ENCODE measurements around the gene PPP1R3D.
"Not testable (repeated sequence)": the region's sequence is repeated elsewhere in the genome, so short reads cannot be mapped to it uniquely, and the experiment has no call there.

The PPP1R3D gene

GRCh38 chr20:59925359-59925758, 14.7 kb downstream of the PPP1R3D start:
- no peak for DNase-seq (ENCODE audit: low read depth in 3 of 3, low spot score in 1 of 3)

- DNase-seq (ENCODE audit: low read depth in 3 of 3, low spot score in 1 of 3): no peak
Observed at GRCh38 chr20:59923514-59923913, 16.6 kb downstream of the PPP1R3D start.

- no peak for DNase-seq (ENCODE audit: low read depth in 3 of 3, low spot score in 1 of 3)
Observed at GRCh38 chr20:59920944-59921343, 19.2 kb downstream of the PPP1R3D start.

- no peak for DNase-seq (ENCODE audit: low read depth in 3 of 3, low spot score in 1 of 3)
Observed at GRCh38 chr20:59912609-59913008, 27.5 kb downstream of the PPP1R3D start.

DNA sequence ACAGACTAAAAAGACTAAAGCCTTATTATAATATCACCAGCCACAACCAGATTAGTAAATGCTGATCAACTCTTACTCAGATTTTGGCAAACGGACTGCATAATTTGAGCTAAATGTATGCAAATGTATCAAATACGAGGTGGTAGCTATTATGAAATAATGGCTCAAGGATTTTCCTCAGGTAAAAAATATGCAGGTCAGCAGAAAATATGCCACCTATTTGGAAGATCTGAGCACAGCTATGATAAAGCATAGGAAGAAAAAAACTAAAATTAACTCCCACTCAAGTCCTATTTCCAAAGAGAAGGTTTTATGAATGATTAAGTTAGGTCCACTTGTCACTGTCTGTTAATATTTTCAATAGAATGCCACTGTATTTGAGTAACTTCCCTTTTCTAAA, 29.1 kb downstream of the PPP1R3D start:
- DNase-seq (ENCODE audit: low read depth in 3 of 3, low spot score in 1 of 3): no peak

- no peak for DNase-seq (ENCODE audit: low read depth in 3 of 3, low spot score in 1 of 3)
Observed at GRCh38 chr20:59908855-59909254, 31.2 kb downstream of the PPP1R3D start.

DNA sequence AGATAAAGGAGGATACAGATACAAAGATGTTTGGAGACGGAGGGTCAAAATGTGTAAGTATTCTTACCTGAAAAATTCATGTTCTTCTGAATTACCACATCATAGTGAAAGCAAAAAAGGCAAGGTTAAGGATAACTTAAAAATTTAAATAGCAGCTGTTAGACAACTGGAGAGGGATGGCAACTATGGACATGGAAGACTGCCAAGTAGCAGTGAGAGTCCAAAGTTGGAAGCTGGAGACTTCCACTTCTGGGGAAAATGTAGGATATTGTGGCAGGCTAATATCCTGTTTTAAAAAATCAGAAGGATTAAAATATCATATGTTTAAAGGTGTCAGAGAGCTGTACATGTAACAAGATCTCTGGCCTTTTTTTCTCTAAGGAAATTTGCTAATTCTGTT, 36.5 kb downstream of the PPP1R3D start:
- no peak for DNase-seq (ENCODE audit: low read depth in 3 of 3, low spot score in 1 of 3)

DNA sequence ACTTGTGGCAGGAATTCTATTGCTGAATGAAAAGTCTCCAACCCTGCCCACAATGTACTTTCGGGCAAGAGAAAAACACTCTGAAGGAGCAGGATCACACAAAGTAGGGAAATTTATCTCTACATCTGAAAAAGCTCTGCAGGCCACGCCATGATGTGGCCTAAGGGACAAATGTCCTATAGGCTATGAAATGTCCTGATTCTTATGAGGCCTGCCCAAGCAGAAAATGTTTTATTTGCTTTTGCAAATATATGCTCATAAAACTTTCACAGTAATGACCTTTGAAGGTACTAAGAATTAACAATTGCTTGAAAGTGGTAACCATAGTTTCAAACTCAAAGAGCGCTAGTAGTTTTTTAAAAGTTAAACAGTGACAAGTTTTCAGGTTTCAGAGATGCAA, 37.6 kb downstream of the PPP1R3D start:
- no peak for DNase-seq (ENCODE audit: low read depth in 3 of 3, low spot score in 1 of 3)

DNA sequence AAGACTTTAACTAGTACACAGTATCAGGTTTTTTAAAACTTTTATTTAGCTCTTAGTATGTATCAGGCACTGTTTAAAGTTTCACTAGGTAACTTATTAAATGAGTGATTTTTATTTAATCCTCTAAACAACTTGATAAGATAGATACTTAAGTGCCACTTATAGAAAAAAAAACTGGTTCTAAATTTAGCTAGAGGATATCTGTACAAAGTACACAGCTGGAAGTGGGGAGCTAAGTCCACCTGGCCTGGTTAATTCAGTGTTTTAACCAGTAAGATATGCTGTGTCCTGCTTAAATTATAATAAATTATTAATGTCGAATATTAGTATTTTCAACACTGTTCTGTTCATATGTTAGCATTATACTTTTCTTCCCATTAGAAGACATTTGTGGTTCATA, 44.2 kb downstream of the PPP1R3D start:
- no peak for DNase-seq (ENCODE audit: low read depth in 3 of 3, low spot score in 1 of 3)

- no peak for DNase-seq (ENCODE audit: low read depth in 3 of 3, low spot score in 1 of 3)
Observed at GRCh38 chr20:59891581-59891980, 48.5 kb downstream of the PPP1R3D start.

DNA sequence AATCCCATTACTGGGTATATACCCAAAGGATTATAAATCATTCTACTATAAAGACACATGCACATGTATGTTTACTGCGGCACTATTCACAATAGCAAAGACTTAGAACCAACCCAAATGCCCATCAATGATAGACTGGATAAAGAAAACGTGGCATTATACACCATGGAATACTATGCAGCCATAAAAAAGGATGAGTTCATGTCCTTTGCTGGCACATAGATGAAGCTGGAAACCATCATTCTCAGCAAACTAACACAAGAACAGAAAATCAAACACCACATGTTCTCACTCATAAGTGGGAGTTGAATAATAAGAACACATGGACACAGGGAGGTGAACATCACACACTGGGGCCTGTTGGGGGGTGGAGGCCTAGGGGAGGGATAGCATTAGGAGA, 50.1 kb downstream of the PPP1R3D start:
- not testable (repeated sequence) for DNase-seq (ENCODE audit: low read depth in 3 of 3, low spot score in 1 of 3)

- no peak for DNase-seq (ENCODE audit: low read depth in 3 of 3, low spot score in 1 of 3)
Observed at GRCh38 chr20:59888050-59888449, 52.1 kb downstream of the PPP1R3D start.
